Measurements from ENCODE around the gene FOXP1.

The FOXP1 gene

DNA sequence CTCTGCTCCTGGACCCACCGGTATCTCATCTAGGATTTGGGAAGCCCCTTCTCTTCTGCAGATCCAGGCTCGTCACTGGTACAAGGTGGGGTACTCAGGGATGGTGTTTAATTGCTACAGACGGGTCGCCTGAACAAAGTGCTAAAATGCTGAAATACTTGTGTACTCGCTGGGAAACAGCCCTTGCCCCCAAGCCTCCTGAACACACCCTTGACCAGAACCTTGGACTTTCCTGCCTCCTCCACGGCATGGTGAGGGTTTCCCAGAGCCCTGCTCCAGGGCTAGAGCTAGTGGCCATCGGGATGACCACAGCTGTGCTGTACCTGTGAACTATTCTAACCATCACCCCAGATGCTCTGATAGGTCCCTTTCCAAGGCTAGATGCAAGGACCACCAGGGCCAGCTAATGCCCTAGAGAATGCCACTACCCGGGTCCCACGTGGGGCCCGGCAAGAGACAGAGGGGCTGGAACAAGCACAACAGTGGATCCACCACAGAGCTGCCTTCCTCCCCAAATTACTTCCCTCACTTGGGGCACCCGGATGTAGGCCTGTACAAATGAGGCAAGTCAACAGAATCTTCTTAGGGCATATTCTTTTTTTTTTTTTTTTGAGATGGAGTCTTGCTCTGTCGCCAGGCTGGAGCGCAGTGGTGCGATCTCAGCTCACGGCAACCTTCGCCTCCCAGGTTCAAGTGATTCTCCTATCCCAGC lies 267.3 kb downstream of the FOXP1 start:
- peaks cover 14% of the 10 kb centered on the region for H3K36me3 ChIP-seq (ENCODE audit: insufficient read depth, low read length)
- no peak overlapping the region for H3K4me2 ChIP-seq (ENCODE audit: low read length)
- H4K20me1 ChIP-seq (ENCODE audit: insufficient read depth, low read length), result no peaks in the 10 kb centered on the region
- H3K4me3 ChIP-seq (ENCODE audit: low read depth, low read length, poor library complexity, severe bottlenecking), result no peak overlapping the region
- no peak overlapping the region for H3K27ac ChIP-seq (ENCODE audit: low read depth, low read length, poor library complexity, severe bottlenecking)
- H3K9me2 ChIP-seq (ENCODE audit: low read depth, low read length), result no peaks in the 10 kb centered on the region
- H3K27me3 ChIP-seq (ENCODE audit: insufficient read depth, low read length), result no peaks in the 10 kb centered on the region
- H3K79me2 ChIP-seq (ENCODE audit: insufficient read depth, low read length), result peaks cover 15% of the 10 kb centered on the region
- peaks cover 25% of the 10 kb centered on the region for H3K4me1 ChIP-seq (ENCODE audit: insufficient read depth, low read length, severe bottlenecking)
- no peak for TF ChIP-seq EZH2 (IDR thresholded peaks at IDR 0.05; ENCODE audit: borderline replicate concordance, low read length)
- H3K9ac ChIP-seq (ENCODE audit: low read length), result no peak overlapping the region
- no peaks in the 10 kb centered on the region for H3K9me3 ChIP-seq (ENCODE audit: low read length)
- H3F3A ChIP-seq (ENCODE audit: insufficient read depth, low read length), result 0 out of 2 replicates have a peak, but pooled peaks cover 4% of the 10 kb centered on the region
- H2AFZ ChIP-seq (ENCODE audit: low read length), result no peak overlapping the region

DNA sequence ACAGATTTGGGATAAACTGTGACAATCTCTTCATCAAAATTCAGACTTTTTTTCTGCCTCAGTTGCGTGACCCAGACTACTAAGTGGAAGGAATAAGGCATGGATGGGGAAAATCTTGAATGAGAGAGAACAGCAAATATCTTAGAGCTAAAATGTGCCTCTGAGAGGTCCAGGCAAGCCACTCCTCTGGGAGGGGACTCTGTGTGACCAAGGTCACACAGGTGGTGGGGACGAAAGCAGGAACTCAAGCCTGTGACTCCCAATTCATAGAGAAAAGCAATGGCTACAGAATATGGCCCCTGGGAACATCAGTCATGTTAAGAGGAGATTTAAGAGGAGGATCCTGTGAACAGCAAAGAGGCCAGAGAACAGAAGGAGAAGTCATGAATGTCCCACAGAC lies 268.1 kb downstream of the FOXP1 start:
- H3K36me3 ChIP-seq (ENCODE audit: insufficient read depth, low read length), result peaks cover 20% of the 10 kb centered on the region
- peaks cover 15% of the 10 kb centered on the region for H3K79me2 ChIP-seq (ENCODE audit: insufficient read depth, low read length)
- no peaks in the 10 kb centered on the region for H3K9me3 ChIP-seq (ENCODE audit: low read length)
- H3K4me1 ChIP-seq (ENCODE audit: insufficient read depth, low read length, severe bottlenecking), result peaks cover 31% of the 10 kb centered on the region
- no peaks in the 10 kb centered on the region for H3K27me3 ChIP-seq (ENCODE audit: insufficient read depth, low read length)
- H3K9ac ChIP-seq (ENCODE audit: low read length), result no peak overlapping the region
- no peak overlapping the region for H3K27ac ChIP-seq (ENCODE audit: low read depth, low read length, poor library complexity, severe bottlenecking)
- H3K4me2 ChIP-seq (ENCODE audit: low read length), result no peak overlapping the region
- TF ChIP-seq CTCF (IDR thresholded peaks at IDR 0.05; ENCODE audit: low read length), result no peak
- TF ChIP-seq EZH2 (IDR thresholded peaks at IDR 0.05; ENCODE audit: borderline replicate concordance, low read length), result no peak
- no peaks in the 10 kb centered on the region for H3K9me2 ChIP-seq (ENCODE audit: low read depth, low read length)
- H3F3A ChIP-seq (ENCODE audit: insufficient read depth, low read length), result 0 out of 2 replicates have a peak, but pooled peaks cover 4% of the 10 kb centered on the region
- H4K20me1 ChIP-seq (ENCODE audit: insufficient read depth, low read length), result no peaks in the 10 kb centered on the region
- no peak overlapping the region for H3K4me3 ChIP-seq (ENCODE audit: low read depth, low read length, poor library complexity, severe bottlenecking)
- no peak overlapping the region for H2AFZ ChIP-seq (ENCODE audit: low read length)

DNA sequence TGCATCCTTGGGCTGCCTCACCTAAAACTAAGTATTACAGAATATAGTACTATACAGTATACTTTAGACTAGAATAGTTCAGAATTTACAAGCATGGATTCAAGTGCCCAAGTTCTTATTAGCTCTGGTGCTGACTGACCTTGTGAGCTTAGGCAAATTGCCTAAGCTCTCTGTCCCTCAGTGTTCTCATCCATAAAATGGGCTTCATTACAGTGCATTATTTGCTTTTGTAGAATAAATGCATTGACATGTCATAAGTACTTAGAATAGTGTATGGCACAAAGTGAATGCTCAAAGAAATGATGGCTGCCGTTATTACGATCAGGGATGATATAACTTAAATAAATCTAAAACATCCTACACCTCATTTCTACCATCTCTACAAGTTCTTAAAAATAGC lies 269.7 kb downstream of the FOXP1 start:
- H2AFZ ChIP-seq (ENCODE audit: low read length), result no peak overlapping the region
- peaks cover 9% of the 10 kb centered on the region; the same call in 1 of the 2 replicates for H3K79me2 ChIP-seq (ENCODE audit: insufficient read depth, low read length)
- peaks cover 37% of the 10 kb centered on the region for H3K4me1 ChIP-seq (ENCODE audit: insufficient read depth, low read length, severe bottlenecking)
- 0 out of 2 replicates have a peak, but pooled peaks cover 4% of the 10 kb centered on the region for H3F3A ChIP-seq (ENCODE audit: insufficient read depth, low read length)
- H3K36me3 ChIP-seq (ENCODE audit: insufficient read depth, low read length), result peaks cover 21% of the 10 kb centered on the region
- no peaks in the 10 kb centered on the region for H3K9me2 ChIP-seq (ENCODE audit: low read depth, low read length)
- H3K4me3 ChIP-seq (ENCODE audit: low read depth, low read length, poor library complexity, severe bottlenecking), result no peak overlapping the region
- no peak overlapping the region for H3K4me2 ChIP-seq (ENCODE audit: low read length)
- no peak overlapping the region for H3K27ac ChIP-seq (ENCODE audit: low read depth, low read length, poor library complexity, severe bottlenecking)
- H4K20me1 ChIP-seq (ENCODE audit: insufficient read depth, low read length), result no peaks in the 10 kb centered on the region
- no peak for TF ChIP-seq EZH2 (IDR thresholded peaks at IDR 0.05; ENCODE audit: borderline replicate concordance, low read length)
- TF ChIP-seq CTCF (IDR thresholded peaks at IDR 0.05; ENCODE audit: low read length), result no peak
- no peak overlapping the region for H3K9ac ChIP-seq (ENCODE audit: low read length)
- H3K27me3 ChIP-seq (ENCODE audit: insufficient read depth, low read length), result no peaks in the 10 kb centered on the region
- H3K9me3 ChIP-seq (ENCODE audit: low read length), result no peaks in the 10 kb centered on the region
